IMR-90 (cell line): ENCODE results near the gene CACNG8. TPM values are rescaled to one million over a fixed set of nuclear protein-coding genes. Genes with fewer than 3 reads are reported as not detected.

Experiments
- ATAC-seq: fragments of 200-7000 bp; cut with Tn5 transposase; 2 replicates; pipeline ENCODE4 v1.9.1; 2020; ENCODE audit warnings: low read depth, mild to moderate bottlenecking, moderate library complexity
- BruUV-seq: library from RNA; stranded (reverse); fragments of 400-500 nt; replicated peaks from 2 replicates; lab custom pipeline; 2021; lab: Mats Ljungman, UMichigan
- CTCF ChIA-PET: fragments of 300-600 bp; formaldehyde crosslinking; extraction: SDS; loops from one replicate; lab custom pipeline; 2021; ENCODE audit warnings: antibody characterized with exemption; lab: Yijun Ruan, JAX
- POLR2A ChIA-PET: fragments of 300-600 bp; sonication (Branson Sonifier 250); formaldehyde crosslinking; loops from one replicate; lab custom pipeline; 2022; ENCODE audit warnings: antibody characterized with exemption; ENCODE audit not compliant: unreplicated experiment; lab: Charles Lee
- DNase-seq: peaks from one replicate; pipeline ENCODE4 v3.0.0; 2013
- H2AFZ ChIP-seq: replicated peaks from 2 replicates; pipeline ENCODE3; 2013; ENCODE audit warnings: low read length, mild to moderate bottlenecking; ENCODE audit not compliant: poor library complexity
- H2AK5ac ChIP-seq: 2 replicates; pipeline ENCODE4 v1.6.1; 2013; ENCODE audit warnings: low read depth, low read length, inconsistent platforms
- H2AK9ac ChIP-seq: replicated peaks from 2 replicates; pipeline ENCODE3; 2013; ENCODE audit warnings: mild to moderate bottlenecking, low read depth, low read length, moderate library complexity; ENCODE audit not compliant: poor library complexity
- H2BK120ac ChIP-seq: 2 replicates; pipeline ENCODE4 v1.6.1; 2013; ENCODE audit warnings: low read depth, low read length, inconsistent platforms
- H2BK15ac ChIP-seq: 3 replicates; pipeline ENCODE4 v1.6.1; 2013; ENCODE audit warnings: low read depth, low read length, inconsistent platforms
- H2BK20ac ChIP-seq: 2 replicates; pipeline ENCODE4 v1.6.1; 2013; ENCODE audit warnings: low read depth, mild to moderate bottlenecking, inconsistent platforms, low read length, moderate library complexity
- H2BK5ac ChIP-seq: 2 replicates; pipeline ENCODE4 v1.6.1; 2013; ENCODE audit warnings: mild to moderate bottlenecking, low read depth, low read length, inconsistent platforms; ENCODE audit not compliant: poor library complexity, severe bottlenecking
- H3K14ac ChIP-seq: replicated peaks from 2 replicates; pipeline ENCODE4 v1.6.1; 2013; ENCODE audit warnings: low read depth, low read length, inconsistent platforms
- H3K18ac ChIP-seq: 2 replicates; pipeline ENCODE4 v1.6.1; 2013; ENCODE audit warnings: low read depth, low read length, control low read depth
- H3K23ac ChIP-seq: 2 replicates; pipeline ENCODE4 v1.6.1; 2013; ENCODE audit warnings: low read depth, low read length, inconsistent platforms
- H3K27ac ChIP-seq: 2 replicates; pipeline ENCODE4 v1.5.1; 2013; ENCODE audit warnings: mild to moderate bottlenecking, control low read depth, low read length; ENCODE audit not compliant: insufficient read depth
- H3K27me3 ChIP-seq: 2 replicates; pipeline ENCODE4 v1.6.1; 2013; ENCODE audit warnings: low read length; ENCODE audit not compliant: control insufficient read depth, insufficient read depth
- H3K36me3 ChIP-seq: 2 replicates; pipeline ENCODE4 v1.6.1; 2013; ENCODE audit warnings: low read length, mixed read lengths; ENCODE audit not compliant: control insufficient read depth, insufficient read depth
- H3K4ac ChIP-seq: 2 replicates; pipeline ENCODE4 v1.6.1; 2013; ENCODE audit warnings: low read depth, low read length, inconsistent platforms
- H3K4me1 ChIP-seq: 2 replicates; pipeline ENCODE4 v1.6.1; 2013; ENCODE audit warnings: low read length, mixed read lengths; ENCODE audit not compliant: control insufficient read depth, insufficient read depth
- H3K4me2 ChIP-seq: 2 replicates; pipeline ENCODE4 v1.6.1; 2013; ENCODE audit warnings: low read depth, mild to moderate bottlenecking, control low read depth, low read length, moderate library complexity
- H3K4me3 ChIP-seq: 2 replicates; pipeline ENCODE4 v1.5.1; 2013; ENCODE audit warnings: low read depth, mild to moderate bottlenecking, control low read depth, low read length, moderate library complexity; ENCODE audit not compliant: insufficient read depth
- H3K56ac ChIP-seq: 2 replicates; pipeline ENCODE4 v1.6.1; 2013; ENCODE audit warnings: low read length, inconsistent platforms; ENCODE audit not compliant: insufficient read depth; ENCODE audit errors: extremely low read depth
- H3K79me1 ChIP-seq, 2 experiments: 2 replicates each; pipeline ENCODE4 v1.6.1; 2013; ENCODE audit warnings: low read length in 2 of 2, inconsistent platforms in 1 of 2, low read depth in 1 of 2
- H3K9ac ChIP-seq: 2 replicates; pipeline ENCODE4 v1.6.1; 2013; ENCODE audit warnings: low read depth, low read length, control low read depth
- H3K9me1 ChIP-seq: 2 replicates; pipeline ENCODE4 v1.6.1; 2013; ENCODE audit warnings: low read length, inconsistent platforms; ENCODE audit not compliant: insufficient read depth
- H3K9me3 ChIP-seq: 2 replicates; pipeline ENCODE4 v1.6.1; 2013; ENCODE audit warnings: low read length; ENCODE audit not compliant: control insufficient read depth, insufficient read depth
- H4K20me1 ChIP-seq: 2 replicates; pipeline ENCODE4 v1.6.1; 2013; ENCODE audit warnings: low read length, inconsistent platforms; ENCODE audit not compliant: insufficient read depth
- H4K5ac ChIP-seq: 2 replicates; pipeline ENCODE4 v1.6.1; 2013; ENCODE audit warnings: mild to moderate bottlenecking, low read depth, low read length, control low read depth
- H4K8ac ChIP-seq, 2 experiments: 2 replicates each; pipeline ENCODE4 v1.6.1; 2013; ENCODE audit warnings: low read depth in 2 of 2, low read length in 2 of 2, control low read depth in 1 of 2, inconsistent platforms in 1 of 2
- H4K91ac ChIP-seq: 2 replicates; pipeline ENCODE4 v1.6.1; 2013; ENCODE audit warnings: low read depth, low read length, inconsistent platforms; ENCODE audit not compliant: insufficient read depth
- CHD1 ChIP-seq: IDR thresholded peaks from 2 replicates; pipeline ENCODE4 v1.6.1; 2012; ENCODE audit warnings: low read depth, low read length, improper control_type of control experiment
- FOS ChIP-seq: fragments of 150-350 bp; IDR thresholded peaks from 2 replicates; pipeline ENCODE4 v1.6.1; 2016; ENCODE audit warnings: low read depth, low read length
- MAFK ChIP-seq: IDR thresholded peaks from 2 replicates; pipeline ENCODE4 v1.6.1; 2012; ENCODE audit warnings: low read depth, low read length, improper control_type of control experiment
- MAZ ChIP-seq: IDR thresholded peaks from 2 replicates; pipeline ENCODE4 v1.6.1; 2012; ENCODE audit warnings: low read depth, mild to moderate bottlenecking, low read length, improper control_type of control experiment, moderate library complexity, borderline replicate concordance
- NFE2L2 ChIP-seq: fragments of 150-350 bp; IDR thresholded peaks from 2 replicates; pipeline ENCODE4 v1.6.1; 2016; ENCODE audit warnings: low read depth, mild to moderate bottlenecking, low read length
- POLR2A ChIP-seq: IDR thresholded peaks from 2 replicates; pipeline ENCODE4 v1.6.1; 2012; ENCODE audit warnings: mild to moderate bottlenecking, low read depth, low read length
- RAD21 ChIP-seq: IDR thresholded peaks from 2 replicates; pipeline ENCODE4 v1.6.1; 2012; ENCODE audit warnings: low read length, improper control_type of control experiment
- RFX5 ChIP-seq: IDR thresholded peaks from 2 replicates; pipeline ENCODE4 v1.8.0; 2012; ENCODE audit warnings: low read depth, mild to moderate bottlenecking, low read length, moderate library complexity
- SMC3 ChIP-seq: fragments of 150-350 bp; IDR thresholded peaks from 2 replicates; pipeline ENCODE4 v1.6.1; 2016; ENCODE audit warnings: low read depth, mild to moderate bottlenecking, antibody characterized with exemption, low read length, moderate library complexity
- WGBS, 2 experiments: methylation state at CpG; one replicate each; pipeline versions ENCODE4 v1.1.5 to v1.1.7; 2013; ENCODE audit warnings: missing lambda C conversion rate in 2 of 2; ENCODE audit not compliant: insufficient read length in 1 of 2; ENCODE audit errors: extremely low coverage in 2 of 2; 5-methylcytosine and 5-hydroxymethylcytosine counted together
- dilution Hi-C: fragments of 300-500 bp; cut with HindIII; formaldehyde crosslinking; loops from one replicate; pipeline ENCODE4 v1.14.3; 2018; ENCODE audit warnings: low sequenced_read_pairs; ENCODE audit not compliant: unreplicated experiment
- in situ Hi-C: fragments of 300-500 bp; cut with MboI; formaldehyde crosslinking; loops from 3 replicates; pipeline ENCODE4 v1.14.3; 2019; ENCODE audit warnings: low sequenced_read_pairs, inconsistent platforms, mixed read lengths
- intact Hi-C: fragments of 100-400 bp; cut with micrococcal nuclease; formaldehyde crosslinking; loops from 2 replicates; pipeline ENCODE4 v1.10.0; 2022
- polyA plus RNA-seq, 3 experiments: library from polyadenylated mRNA; depleted of rRNA; stranded (reverse); fragments of >200 nt; gene quantifications; 2 replicates each; pipeline ENCODE4 v1.2.3, GENCODE V29; 2012; ENCODE audit warnings: low replicate concordance in 1 of 3
- total RNA-seq: library from RNA; depleted of rRNA; stranded (reverse); fragments of >200 nt; gene quantifications from 2 replicates; pipeline ENCODE4 v1.2.3, GENCODE V29; 2012
- TF ChIP-seq, protein P1 (sequence below): conservative IDR thresholded peaks from 2 replicates; pipeline ENCODE4 v1.5.1; 2012; ENCODE audit warnings: mild to moderate bottlenecking, low read depth, low read length, improper control_type of control experiment
- TF ChIP-seq, protein P2 (sequence below): fragments of 150-350 bp; IDR thresholded peaks from 2 replicates; pipeline ENCODE4 v1.6.1; 2016; ENCODE audit warnings: low read depth, mild to moderate bottlenecking, low read length, moderate library complexity, borderline replicate concordance

CACNG8 gene
- total and polyA plus RNA-seq, 2 of the 4 experiments (the other 2 are of a cell fraction): 0.15 TPM; not detected in 1

DNA sequence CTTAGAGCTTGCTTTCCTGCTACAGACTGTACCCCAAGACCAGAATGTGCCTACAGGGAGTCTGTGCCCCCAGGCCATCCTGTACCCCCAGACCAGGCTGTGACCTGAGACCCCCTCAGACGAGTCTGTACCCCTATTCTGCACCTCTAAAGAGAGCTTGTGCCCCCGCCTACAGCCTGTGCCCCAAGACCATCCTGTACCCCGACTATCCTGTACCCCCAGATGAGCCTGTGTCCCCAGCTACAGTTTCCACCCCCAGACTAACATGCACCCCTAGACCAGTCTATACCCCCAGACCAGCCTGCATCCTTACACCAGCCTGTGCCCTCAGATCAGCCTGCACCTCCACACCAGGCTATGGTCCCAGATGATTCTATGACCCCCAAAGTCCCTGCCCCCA, 30.7 kb downstream of the CACNG8 start:
- Histone ChIP-seq H3K56ac (no peak overlapping the region), H3K14ac (no peak overlapping the region), H3K18ac (no peak overlapping the region), H3K9ac (no peak overlapping the region), H3K9me1 (no peaks in the 10 kb centered on the region), H3K4me1 (no peaks in the 10 kb centered on the region), H2AFZ (no peak overlapping the region), H2BK20ac (no peak overlapping the region), H3K27ac (no peak overlapping the region), H3K36me3 (no peaks in the 10 kb centered on the region), H4K8ac (no peak overlapping the region), H3K4me2 (no peak overlapping the region), H3K79me1 (no peaks in the 10 kb centered on the region), H4K5ac (no peak overlapping the region), H3K27me3 (peaks cover 34% of the 10 kb centered on the region; the same call in 1 of the 2 replicates), H3K4ac (no peak overlapping the region), H2BK5ac (no peak overlapping the region), H2AK5ac (no peak overlapping the region), H3K23ac (no peak overlapping the region), H4K20me1 (no peaks in the 10 kb centered on the region), H3K9me3 (no peaks in the 10 kb centered on the region), H3K4me3 (no peak overlapping the region), H2BK120ac (no peak overlapping the region), H2BK15ac (no peak overlapping the region), H2AK9ac (no peak overlapping the region), H4K91ac (no peak overlapping the region)
- CTCF ChIA-PET: interaction anchor here (0.6 kb wide), 1 partner anchor 26 kb away, joined by 3 read pairs; no protein-coding TSS in a partner anchor
- DNase-seq (no peak), ATAC-seq (no peak)
- in situ Hi-C loops: no loop called here
- dilution Hi-C loops: no loop called here
- intact Hi-C loops: no loop called here
- no TSS peak for BruUV-seq
- POLR2A ChIA-PET: no interaction called here
- WGBS, 2 experiments: no CpG with 5 or more reads among the region's 3 CpGs
- TF ChIP-seq, protein P1, sequence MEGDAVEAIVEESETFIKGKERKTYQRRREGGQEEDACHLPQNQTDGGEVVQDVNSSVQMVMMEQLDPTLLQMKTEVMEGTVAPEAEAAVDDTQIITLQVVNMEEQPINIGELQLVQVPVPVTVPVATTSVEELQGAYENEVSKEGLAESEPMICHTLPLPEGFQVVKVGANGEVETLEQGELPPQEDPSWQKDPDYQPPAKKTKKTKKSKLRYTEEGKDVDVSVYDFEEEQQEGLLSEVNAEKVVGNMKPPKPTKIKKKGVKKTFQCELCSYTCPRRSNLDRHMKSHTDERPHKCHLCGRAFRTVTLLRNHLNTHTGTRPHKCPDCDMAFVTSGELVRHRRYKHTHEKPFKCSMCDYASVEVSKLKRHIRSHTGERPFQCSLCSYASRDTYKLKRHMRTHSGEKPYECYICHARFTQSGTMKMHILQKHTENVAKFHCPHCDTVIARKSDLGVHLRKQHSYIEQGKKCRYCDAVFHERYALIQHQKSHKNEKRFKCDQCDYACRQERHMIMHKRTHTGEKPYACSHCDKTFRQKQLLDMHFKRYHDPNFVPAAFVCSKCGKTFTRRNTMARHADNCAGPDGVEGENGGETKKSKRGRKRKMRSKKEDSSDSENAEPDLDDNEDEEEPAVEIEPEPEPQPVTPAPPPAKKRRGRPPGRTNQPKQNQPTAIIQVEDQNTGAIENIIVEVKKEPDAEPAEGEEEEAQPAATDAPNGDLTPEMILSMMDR: no peak
- no peak for TF ChIP-seq NFE2L2
- no peak for TF ChIP-seq FOS
- no peak for TF ChIP-seq POLR2A
- no peak for TF ChIP-seq MAZ
- no peak for TF ChIP-seq SMC3
- no peak for TF ChIP-seq CHD1
- TF ChIP-seq RAD21: no peak
- TF ChIP-seq RFX5: no peak
- TF ChIP-seq MAFK: no peak
- TF ChIP-seq, protein P2, sequence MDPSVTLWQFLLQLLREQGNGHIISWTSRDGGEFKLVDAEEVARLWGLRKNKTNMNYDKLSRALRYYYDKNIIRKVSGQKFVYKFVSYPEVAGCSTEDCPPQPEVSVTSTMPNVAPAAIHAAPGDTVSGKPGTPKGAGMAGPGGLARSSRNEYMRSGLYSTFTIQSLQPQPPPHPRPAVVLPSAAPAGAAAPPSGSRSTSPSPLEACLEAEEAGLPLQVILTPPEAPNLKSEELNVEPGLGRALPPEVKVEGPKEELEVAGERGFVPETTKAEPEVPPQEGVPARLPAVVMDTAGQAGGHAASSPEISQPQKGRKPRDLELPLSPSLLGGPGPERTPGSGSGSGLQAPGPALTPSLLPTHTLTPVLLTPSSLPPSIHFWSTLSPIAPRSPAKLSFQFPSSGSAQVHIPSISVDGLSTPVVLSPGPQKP: no peak
